Keratinocyte (primary cell): ENCODE results near the gene DHX34. TPM values are rescaled to one million over a fixed set of nuclear protein-coding genes. Genes with fewer than 3 reads are reported as not detected.
"Not testable (repeated sequence)": the region's sequence is repeated elsewhere in the genome, so short reads cannot be mapped to it uniquely, and the experiment has no call there.

Experiments used
- DNase-seq: peaks from one replicate; pipeline ENCODE4 v3.0.0-alpha.2; 2011; ENCODE audit warnings: low read depth, missing footprints, low spot score
- FAIRE-seq: peaks from 2 replicates; lab custom pipeline; 2011; peaks lifted over from hg19 to GRCh38; lab: Jason Lieb, UNC
- H2AFZ ChIP-seq: 2 replicates; pipeline ENCODE4 v1.6.0; 2012; ENCODE audit warnings: low read length, control low read depth, inconsistent platforms; ENCODE audit not compliant: control insufficient read depth
- H3K27ac ChIP-seq: 2 replicates; pipeline ENCODE4 v1.5.1; 2011; ENCODE audit warnings: low read length; ENCODE audit not compliant: control insufficient read depth, insufficient read depth
- H3K27me3 ChIP-seq: 3 replicates; pipeline ENCODE4 v1.6.0; 2011; ENCODE audit warnings: low read length; ENCODE audit not compliant: control insufficient read depth, insufficient read depth; ENCODE audit errors: extremely low read depth
- H3K36me3 ChIP-seq, 2 experiments: 2 replicates in 1 of 2; 3 replicates in 1 of 2; pipeline ENCODE4 v1.5.1; 2011; ENCODE audit warnings: low read length in 2 of 2, mild to moderate bottlenecking in 1 of 2; ENCODE audit not compliant: control insufficient read depth in 2 of 2, insufficient read depth in 2 of 2; ENCODE audit errors: extremely low read depth in 1 of 2
- H3K4me1 ChIP-seq: 3 replicates; pipeline ENCODE4 v1.5.1; 2011; ENCODE audit warnings: low read length; ENCODE audit not compliant: control insufficient read depth, insufficient read depth; ENCODE audit errors: extremely low read depth
- H3K4me2 ChIP-seq: 3 replicates; pipeline ENCODE4 v1.6.0; 2011; ENCODE audit warnings: low read depth, low read length; ENCODE audit not compliant: control insufficient read depth, insufficient read depth; ENCODE audit errors: extremely low read depth
- H3K4me3 ChIP-seq, 3 experiments: fragments of 200-600 bp in 1 of 3; sonication (generic) in 1 of 3; 2 replicates in 2 of 3; 3 replicates in 1 of 3; pipeline ENCODE4 v1.5.1; 2011 to 2016; ENCODE audit warnings: low read length in 3 of 3, mild to moderate bottlenecking in 3 of 3, control low read depth in 2 of 3, inconsistent platforms in 1 of 3, low read depth in 1 of 3, mixed read lengths in 1 of 3, mixed run types in 1 of 3, moderate library complexity in 1 of 3; ENCODE audit not compliant: control insufficient read depth in 2 of 3, insufficient read depth in 2 of 3; ENCODE audit errors: extremely low read depth in 1 of 3
- H3K79me2 ChIP-seq: 2 replicates; pipeline ENCODE4 v1.6.0; 2012; ENCODE audit warnings: low read length; ENCODE audit not compliant: control insufficient read depth, insufficient read depth
- H3K9ac ChIP-seq: 3 replicates; pipeline ENCODE4 v1.6.0; 2011; ENCODE audit warnings: low read length; ENCODE audit not compliant: control insufficient read depth, insufficient read depth; ENCODE audit errors: extremely low read depth
- H3K9me1 ChIP-seq: 3 replicates; pipeline ENCODE4 v1.6.0; 2011; ENCODE audit warnings: low read length; ENCODE audit not compliant: control insufficient read depth, insufficient read depth; ENCODE audit errors: extremely low read depth
- H3K9me3 ChIP-seq: 2 replicates; pipeline ENCODE4 v1.5.1; 2012; ENCODE audit warnings: low read depth, low read length; ENCODE audit not compliant: control insufficient read depth
- H4K20me1 ChIP-seq: 3 replicates; pipeline ENCODE4 v1.6.0; 2011; ENCODE audit warnings: low read length; ENCODE audit not compliant: control insufficient read depth, insufficient read depth; ENCODE audit errors: extremely low read depth
- EZH2 ChIP-seq: IDR thresholded peaks from one replicate; pipeline ENCODE4 v1.6.1; 2012; ENCODE audit warnings: inconsistent platforms, mild to moderate bottlenecking, low read length, moderate library complexity
- dilution Hi-C: fragments of 300-500 bp; cut with MboI; formaldehyde crosslinking; loops from one replicate; pipeline ENCODE4 v1.7.0; 2020; ENCODE audit warnings: low sequenced_read_pairs; ENCODE audit not compliant: extremely low pct_ligation_motif_present
- polyA plus RNA-seq, 5 experiments: library from polyadenylated mRNA; depleted of rRNA in 3 of 5; stranded (reverse) in 3 of 5; stranded (forward) in 1 of 5; unstranded in 1 of 5; fragments of >200 nt; gene quantifications; 1 replicate in 1 of 5; 2 replicates in 3 of 5; 3 replicates in 1 of 5; pipeline versions ENCODE4 v1.2.1 to v1.2.3, GENCODE V29; 2011 to 2012; ENCODE audit warnings: missing spikeins in 2 of 5, low read depth in 1 of 5, low replicate concordance in 1 of 5
- TF ChIP-seq, protein P1 (sequence below), 3 experiments: IDR thresholded peaks in 1 of 3; conservative IDR thresholded peaks in 1 of 3; optimal IDR thresholded peaks in 1 of 3; 2 replicates in 2 of 3; 3 replicates in 1 of 3; pipeline versions ENCODE3 to v1.5.1; 2011; ENCODE audit warnings: low read length in 3 of 3, mild to moderate bottlenecking in 3 of 3, moderate library complexity in 2 of 3, control low read depth in 1 of 3, inconsistent platforms in 1 of 3; ENCODE audit not compliant: insufficient read depth in 2 of 3; ENCODE audit errors: extremely low read depth in 1 of 3

DHX34 gene
- polyA plus RNA-seq, 1 donor (not counting 4 experiments of a cell fraction or from before 2014, with no cell fraction given), result 6.4 TPM

DNA sequence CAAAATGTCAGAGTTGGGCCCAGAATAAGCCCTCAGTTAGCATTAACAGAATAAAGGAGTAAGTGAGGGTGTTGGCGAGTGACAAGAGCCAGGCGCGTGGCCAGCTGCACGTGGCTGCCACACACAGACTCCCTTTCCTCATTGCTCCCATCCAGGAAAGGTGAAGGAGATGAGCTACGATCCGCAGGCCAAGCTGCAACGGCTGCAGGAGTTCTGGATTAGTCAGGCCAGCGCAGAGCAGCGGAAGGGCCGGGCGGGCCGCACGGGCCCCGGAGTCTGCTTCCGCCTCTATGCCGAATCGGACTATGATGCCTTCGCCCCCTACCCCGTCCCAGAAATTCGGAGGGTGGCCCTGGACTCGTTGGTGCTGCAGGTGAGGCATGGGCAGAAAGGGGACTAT lies 13.2 kb downstream of the DHX34 start:
- TF ChIP-seq EZH2, result no peak
- Histone ChIP-seq H3K4me3 (no peak overlapping the region), H2AFZ (no peak overlapping the region), H3K36me3 (peaks cover 31 to 40% of the 10 kb centered on the region in 2 experiments), H3K27me3 (no peaks in the 10 kb centered on the region), H3K4me2 (no peak overlapping the region), H3K4me1 (peaks cover 8% of the 10 kb centered on the region), H3K9ac (no peak overlapping the region), H3K79me2 (peaks cover 3% of the 10 kb centered on the region), H3K9me1 (no peaks in the 10 kb centered on the region), H3K9me3 (no peaks in the 10 kb centered on the region), H3K27ac (no peak overlapping the region), H4K20me1 (no peaks in the 10 kb centered on the region)
- no peak for FAIRE-seq
- DNase-seq, result no peak
- dilution Hi-C loops, result no loop called here

DNA sequence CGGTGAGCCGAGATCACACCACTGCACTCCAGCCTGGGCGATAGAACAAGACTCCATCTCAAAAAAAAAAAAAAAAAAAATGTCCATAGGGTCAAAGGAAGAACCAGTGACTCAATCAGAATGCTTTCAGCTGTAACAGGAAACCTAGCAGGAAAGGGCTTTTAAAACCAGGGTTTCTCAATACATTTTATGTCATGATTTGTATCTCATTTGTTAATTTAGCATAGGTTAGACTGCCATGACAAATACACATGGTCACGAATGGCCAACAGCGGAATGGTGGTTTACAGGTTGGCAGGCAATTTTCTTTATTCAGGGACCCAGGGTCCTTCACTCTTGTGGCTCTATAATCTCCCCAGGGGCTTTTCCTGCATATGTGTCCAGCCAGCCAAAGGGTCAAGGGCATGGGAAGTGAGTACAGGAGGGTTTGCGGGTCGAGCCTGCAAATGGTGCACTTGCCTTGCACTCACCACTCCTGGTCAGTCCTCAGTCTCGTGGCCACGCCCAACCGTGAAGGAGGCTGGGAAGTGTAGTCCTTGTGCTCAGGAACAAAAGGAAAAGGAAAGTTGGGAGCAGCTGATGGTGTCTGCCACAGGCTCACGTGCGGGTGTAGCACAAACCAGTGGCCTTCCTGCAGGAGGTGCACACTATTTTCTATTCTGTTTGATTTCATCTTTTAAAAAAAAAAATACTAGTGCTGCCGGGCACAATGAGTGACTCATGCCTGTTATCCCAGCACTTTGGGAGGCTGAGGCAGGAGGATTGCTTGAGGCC lies 14.8 kb downstream of the DHX34 start:
- Histone ChIP-seq H3K27ac (no peak overlapping the region), H2AFZ (no peak overlapping the region), H3K79me2 (no peaks in the 10 kb centered on the region), H3K4me3 (no peak overlapping the region), H3K27me3 (no peaks in the 10 kb centered on the region), H3K9me3 (no peaks in the 10 kb centered on the region), H4K20me1 (no peaks in the 10 kb centered on the region), H3K36me3 (peaks cover 23 to 30% of the 10 kb centered on the region in 2 experiments), H3K9me1 (no peaks in the 10 kb centered on the region), H3K9ac (no peak overlapping the region), H3K4me1 (peaks cover 8% of the 10 kb centered on the region), H3K4me2 (no peak overlapping the region)
- TF ChIP-seq, protein P1, sequence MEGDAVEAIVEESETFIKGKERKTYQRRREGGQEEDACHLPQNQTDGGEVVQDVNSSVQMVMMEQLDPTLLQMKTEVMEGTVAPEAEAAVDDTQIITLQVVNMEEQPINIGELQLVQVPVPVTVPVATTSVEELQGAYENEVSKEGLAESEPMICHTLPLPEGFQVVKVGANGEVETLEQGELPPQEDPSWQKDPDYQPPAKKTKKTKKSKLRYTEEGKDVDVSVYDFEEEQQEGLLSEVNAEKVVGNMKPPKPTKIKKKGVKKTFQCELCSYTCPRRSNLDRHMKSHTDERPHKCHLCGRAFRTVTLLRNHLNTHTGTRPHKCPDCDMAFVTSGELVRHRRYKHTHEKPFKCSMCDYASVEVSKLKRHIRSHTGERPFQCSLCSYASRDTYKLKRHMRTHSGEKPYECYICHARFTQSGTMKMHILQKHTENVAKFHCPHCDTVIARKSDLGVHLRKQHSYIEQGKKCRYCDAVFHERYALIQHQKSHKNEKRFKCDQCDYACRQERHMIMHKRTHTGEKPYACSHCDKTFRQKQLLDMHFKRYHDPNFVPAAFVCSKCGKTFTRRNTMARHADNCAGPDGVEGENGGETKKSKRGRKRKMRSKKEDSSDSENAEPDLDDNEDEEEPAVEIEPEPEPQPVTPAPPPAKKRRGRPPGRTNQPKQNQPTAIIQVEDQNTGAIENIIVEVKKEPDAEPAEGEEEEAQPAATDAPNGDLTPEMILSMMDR (optimal IDR thresholded peaks at IDR 0.05 in 1 of 3, IDR thresholded peaks at IDR 0.05 in 1 of 3, conservative IDR thresholded peaks at IDR 0.05 in 1 of 3; ENCODE audit: extremely low read depth in 1 of 3, insufficient read depth in 2 of 3, low read length in 3 of 3), result no peak
- TF ChIP-seq EZH2, result no peak
- DNase-seq (peak; percentile 5), FAIRE-seq (no peak)
- dilution Hi-C loops, result no loop called here

DNA sequence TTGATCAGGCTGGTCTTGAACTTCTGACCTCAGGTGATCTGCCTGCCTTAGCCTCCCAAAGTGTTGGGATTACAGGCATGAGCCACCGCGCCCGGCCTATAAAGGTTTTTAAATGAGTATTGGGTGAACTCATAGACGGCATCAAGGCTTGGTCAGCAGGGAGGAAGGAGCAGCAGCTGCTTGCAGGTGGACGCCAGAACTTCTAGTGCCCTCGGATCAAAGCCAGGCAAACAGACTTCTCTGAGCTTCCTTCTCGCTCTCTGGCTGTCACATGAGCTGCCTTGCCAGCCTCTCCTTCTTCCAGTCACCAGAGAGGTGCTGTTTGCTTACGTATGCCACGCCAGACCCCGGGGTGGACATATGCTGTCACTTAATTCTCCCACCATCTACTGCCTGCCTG lies 16.3 kb downstream of the DHX34 start:
- H3K4me2 ChIP-seq, DNase-seq, H2AFZ ChIP-seq, H3K27ac ChIP-seq, H4K20me1 ChIP-seq, H3K9ac ChIP-seq, H3K9me1 ChIP-seq, H3K79me2 ChIP-seq, H3K4me1 ChIP-seq, H3K9me3 ChIP-seq, FAIRE-seq, dilution Hi-C loops, H3K4me3 ChIP-seq, H3K27me3 ChIP-seq: not testable (repeated sequence)
- peaks cover 26 to 36% of the 10 kb centered on the region in 2 experiments for H3K36me3 ChIP-seq
